ENCODE data around the gene SYNDIG1.

DNA sequence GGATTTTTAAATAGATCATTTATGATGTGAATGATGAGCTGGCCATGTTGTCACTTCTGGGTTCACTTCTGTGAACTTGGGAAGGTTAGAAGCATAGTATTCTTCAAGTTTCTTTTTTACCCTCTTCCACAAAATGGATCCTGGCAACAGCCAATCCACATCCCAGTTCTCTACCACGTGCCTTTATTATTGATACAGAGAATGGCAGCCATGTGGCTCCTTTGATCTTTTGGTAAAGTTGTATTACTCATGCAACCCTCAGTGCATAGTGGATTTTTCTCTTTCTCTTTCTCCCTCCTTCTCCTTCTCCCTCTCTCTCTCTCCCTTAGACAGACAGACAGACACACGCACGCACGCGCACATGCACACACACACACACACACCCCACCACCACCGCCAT is 50.0 kb downstream of the SYNDIG1 start:
- TF ChIP-seq, protein P1, sequence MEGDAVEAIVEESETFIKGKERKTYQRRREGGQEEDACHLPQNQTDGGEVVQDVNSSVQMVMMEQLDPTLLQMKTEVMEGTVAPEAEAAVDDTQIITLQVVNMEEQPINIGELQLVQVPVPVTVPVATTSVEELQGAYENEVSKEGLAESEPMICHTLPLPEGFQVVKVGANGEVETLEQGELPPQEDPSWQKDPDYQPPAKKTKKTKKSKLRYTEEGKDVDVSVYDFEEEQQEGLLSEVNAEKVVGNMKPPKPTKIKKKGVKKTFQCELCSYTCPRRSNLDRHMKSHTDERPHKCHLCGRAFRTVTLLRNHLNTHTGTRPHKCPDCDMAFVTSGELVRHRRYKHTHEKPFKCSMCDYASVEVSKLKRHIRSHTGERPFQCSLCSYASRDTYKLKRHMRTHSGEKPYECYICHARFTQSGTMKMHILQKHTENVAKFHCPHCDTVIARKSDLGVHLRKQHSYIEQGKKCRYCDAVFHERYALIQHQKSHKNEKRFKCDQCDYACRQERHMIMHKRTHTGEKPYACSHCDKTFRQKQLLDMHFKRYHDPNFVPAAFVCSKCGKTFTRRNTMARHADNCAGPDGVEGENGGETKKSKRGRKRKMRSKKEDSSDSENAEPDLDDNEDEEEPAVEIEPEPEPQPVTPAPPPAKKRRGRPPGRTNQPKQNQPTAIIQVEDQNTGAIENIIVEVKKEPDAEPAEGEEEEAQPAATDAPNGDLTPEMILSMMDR (IDR thresholded peaks at IDR 0.05): no peak
- no peak for TF ChIP-seq EP300 (IDR thresholded peaks at IDR 0.05)

All from tibial nerve (tissue), 4 donors.